ENCODE data around the gene HJURP.

Gene HJURP

GRCh38 chr2:233818639-233819621 is 35.4 kb downstream of the HJURP start:
- TF ChIP-seq ZFP3 (CRISPR knock-in tag; IDR thresholded peaks at IDR 0.05), result no peak
- TF ChIP-seq ESRRG (CRISPR knock-in tag; IDR thresholded peaks at IDR 0.05), result no peak
- TF ChIP-seq SNAI2 (CRISPR knock-in tag; IDR thresholded peaks at IDR 0.05), result no peak
- no peak for TF ChIP-seq TOX (CRISPR knock-in tag; IDR thresholded peaks at IDR 0.05; ENCODE audit: borderline replicate concordance)
- TF ChIP-seq RARB (CRISPR knock-in tag; IDR thresholded peaks at IDR 0.05), result no peak
- TF ChIP-seq POU6F1 (CRISPR knock-in tag; IDR thresholded peaks at IDR 0.05; ENCODE audit: borderline replicate concordance, low read depth), result no peak
- no peak for TF ChIP-seq PPARA (CRISPR knock-in tag; IDR thresholded peaks at IDR 0.05; ENCODE audit: borderline replicate concordance)
- no peak for ATAC-seq

GRCh38 chr2:233817995-233818638 is 36.2 kb downstream of the HJURP start:
- TF ChIP-seq ZC3H10 (CRISPR knock-in tag; IDR thresholded peaks at IDR 0.05) (no peak), CSRNP3 (CRISPR knock-in tag; IDR thresholded peaks at IDR 0.05) (no peak), POU6F1 (CRISPR knock-in tag; IDR thresholded peaks at IDR 0.05; ENCODE audit: borderline replicate concordance, low read depth) (no peak), ISL1 (CRISPR knock-in tag; IDR thresholded peaks at IDR 0.05) (no peak), RARB (CRISPR knock-in tag; IDR thresholded peaks at IDR 0.05) (no peak)
- no peak for ATAC-seq

GRCh38 chr2:233817361-233817911 is 36.9 kb downstream of the HJURP start:
- no peak for ATAC-seq
- no peak for TF ChIP-seq ZC3H10 (CRISPR knock-in tag; IDR thresholded peaks at IDR 0.05)
- TF ChIP-seq ESRRG (CRISPR knock-in tag; IDR thresholded peaks at IDR 0.05), result no peak
- TF ChIP-seq CSRNP3 (CRISPR knock-in tag; IDR thresholded peaks at IDR 0.05), result no peak
- no peak for TF ChIP-seq CSDC2 (CRISPR knock-in tag; IDR thresholded peaks at IDR 0.05)
- TF ChIP-seq CREB5 (CRISPR knock-in tag; IDR thresholded peaks at IDR 0.05; ENCODE audit: low read depth), result no peak
- no peak for TF ChIP-seq ISL1 (CRISPR knock-in tag; IDR thresholded peaks at IDR 0.05)
- TF ChIP-seq PPARA (CRISPR knock-in tag; IDR thresholded peaks at IDR 0.05; ENCODE audit: borderline replicate concordance), result no peak
- TF ChIP-seq SNAI2 (CRISPR knock-in tag; IDR thresholded peaks at IDR 0.05), result no peak
- TF ChIP-seq ZFP30 (CRISPR knock-in tag; IDR thresholded peaks at IDR 0.05), result no peak
- TF ChIP-seq ARNTL (CRISPR knock-in tag; IDR thresholded peaks at IDR 0.05; ENCODE audit: borderline replicate concordance, low read depth), result no peak
- no peak for TF ChIP-seq ZFP3 (CRISPR knock-in tag; IDR thresholded peaks at IDR 0.05)
- TF ChIP-seq ZNF8 (CRISPR knock-in tag; IDR thresholded peaks at IDR 0.05), result no peak
- TF ChIP-seq PATZ1 (CRISPR knock-in tag; IDR thresholded peaks at IDR 0.05; ENCODE audit: borderline replicate concordance), result no peak
- TF ChIP-seq TSHZ2 (CRISPR knock-in tag; IDR thresholded peaks at IDR 0.05), result no peak
- no peak for TF ChIP-seq POU6F1 (CRISPR knock-in tag; IDR thresholded peaks at IDR 0.05; ENCODE audit: borderline replicate concordance, low read depth)
- no peak for TF ChIP-seq ZNF565 (CRISPR knock-in tag; conservative IDR thresholded peaks at IDR 0.05; ENCODE audit: low read depth)
- TF ChIP-seq TCF4 (CRISPR knock-in tag; IDR thresholded peaks at IDR 0.05; ENCODE audit: borderline replicate concordance), result no peak
- TF ChIP-seq RARB (CRISPR knock-in tag; IDR thresholded peaks at IDR 0.05), result no peak

All from SK-N-SH treated with all-trans-retinoic acid at 6 μM for 48 hours (cell line).